ENCODE results near the gene DLGAP5.

DLGAP5 gene

GRCh38 chr14:55139696-55140509 lies 51.5 kb downstream of the DLGAP5 start:
- no peak for DNase-seq (ENCODE audit: low read depth)
- H3K4me3 ChIP-seq (ENCODE audit: low read depth, low read length) = no peak overlapping the region
- TF ChIP-seq CTCF (IDR thresholded peaks at IDR 0.05; ENCODE audit: insufficient read depth, low read depth, low read length, missing control alignments) = no peak

GRCh38 chr14:55139141-55139540 lies 52.2 kb downstream of the DLGAP5 start:
- no peak for DNase-seq (ENCODE audit: low read depth)
- no peak for TF ChIP-seq CTCF (IDR thresholded peaks at IDR 0.05; ENCODE audit: insufficient read depth, low read depth, low read length, missing control alignments)
- no peak overlapping the region for H3K4me3 ChIP-seq (ENCODE audit: low read depth, low read length)

GRCh38 chr14:55138091-55138490 lies 53.3 kb downstream of the DLGAP5 start:
- H3K4me3 ChIP-seq (ENCODE audit: low read depth, low read length) = no peak overlapping the region
- TF ChIP-seq CTCF (IDR thresholded peaks at IDR 0.05; ENCODE audit: insufficient read depth, low read depth, low read length, missing control alignments) = no peak
- peak; percentile 22 for DNase-seq (ENCODE audit: low read depth)

GRCh38 chr14:55136885-55137786 lies 54.2 kb downstream of the DLGAP5 start:
- no peak for DNase-seq (ENCODE audit: low read depth)
- TF ChIP-seq CTCF (IDR thresholded peaks at IDR 0.05; ENCODE audit: insufficient read depth, low read depth, low read length, missing control alignments) = no peak
- no peak overlapping the region for H3K4me3 ChIP-seq (ENCODE audit: low read depth, low read length)

GRCh38 chr14:55136241-55136640 lies 55.1 kb downstream of the DLGAP5 start:
- no peak for TF ChIP-seq CTCF (IDR thresholded peaks at IDR 0.05; ENCODE audit: insufficient read depth, low read depth, low read length, missing control alignments)
- DNase-seq (ENCODE audit: low read depth) = no peak
- H3K4me3 ChIP-seq (ENCODE audit: low read depth, low read length) = no peak overlapping the region

- DNase-seq (ENCODE audit: low read depth) = no peak
- no peak for TF ChIP-seq CTCF (IDR thresholded peaks at IDR 0.05; ENCODE audit: insufficient read depth, low read depth, low read length, missing control alignments)
- no peak overlapping the region for H3K4me3 ChIP-seq (ENCODE audit: low read depth, low read length)
These were observed 58.0 kb downstream of the DLGAP5 start for GRCh38 chr14:55133416-55133815.
